HEK293 (cell line): ENCODE measurements around the gene TFAP2B.

Experiments used
- CTCF ChIA-PET: fragments of 350-600 bp; formaldehyde crosslinking; extraction: SDS; loops from one replicate; lab custom pipeline; 2021; ENCODE audit warnings: antibody characterized with exemption; lab: Yijun Ruan, JAX
- POLR2A ChIA-PET: fragments of 300-600 bp; formaldehyde crosslinking; extraction: SDS; loops from one replicate; lab custom pipeline; 2020; ENCODE audit warnings: antibody characterized with exemption, inconsistent platforms; lab: Yijun Ruan, JAX
- H3K27ac ChIP-seq: fragments of 200-500 bp; sonication (Bioruptor generic); 2 replicates; pipeline ENCODE4 v1.5.1; 2014; ENCODE audit warnings: low read depth, low read length, control low read depth, inconsistent platforms; ENCODE audit errors: extremely low read depth
- H3K36me3 ChIP-seq, 2 experiments: fragments of 200-500 bp in 1 of 2; sonication (Bioruptor generic) in 1 of 2; 1 replicate in 1 of 2; 2 replicates in 1 of 2; pipeline ENCODE4 v1.5.1; 2014 to 2017; ENCODE audit warnings: inconsistent platforms in 2 of 2, low read length in 2 of 2; ENCODE audit not compliant: control insufficient read depth in 2 of 2, insufficient read depth in 1 of 2
- H3K4me1 ChIP-seq: fragments of 200-500 bp; sonication (Bioruptor generic); 2 replicates; pipeline ENCODE4 v1.5.1; 2014; ENCODE audit warnings: mild to moderate bottlenecking, low read length, inconsistent platforms; ENCODE audit not compliant: control insufficient read depth, insufficient read depth
- H3K4me3 ChIP-seq: 2 replicates; pipeline ENCODE4 v1.5.1; 2011; ENCODE audit warnings: low read depth, mild to moderate bottlenecking, control low read depth, low read length, moderate library complexity
- H3K9me3 ChIP-seq: fragments of 200-500 bp; sonication (Bioruptor generic); 2 replicates; pipeline ENCODE4 v1.5.1; 2014; ENCODE audit warnings: low read depth, low read length, inconsistent platforms; ENCODE audit not compliant: control insufficient read depth, insufficient read depth
- HOXC10 ChIP-seq: sonication (generic); formaldehyde crosslinking; IDR thresholded peaks from 2 replicates; pipeline ENCODE4 v1.8.1; 2023; ENCODE audit warnings: mild to moderate bottlenecking, missing genetic modification reagents
- PATZ1 ChIP-seq: fragments of 450-650 bp; formaldehyde crosslinking; IDR thresholded peaks from 2 replicates; pipeline ENCODE4 v1.5.1; 2016; ENCODE audit warnings: missing biosample characterization, missing genetic modification characterization
- TSHZ1 ChIP-seq: fragments of 450-650 bp; formaldehyde crosslinking; IDR thresholded peaks from 2 replicates; pipeline ENCODE4 v1.5.1; 2016; ENCODE audit warnings: missing biosample characterization, missing genetic modification characterization, borderline replicate concordance
- ZBTB17 ChIP-seq: fragments of 450-650 bp; formaldehyde crosslinking; IDR thresholded peaks from 2 replicates; pipeline ENCODE4 v1.5.1; 2016; ENCODE audit warnings: missing biosample characterization, missing genetic modification characterization
- ZNF10 ChIP-seq: fragments of 450-650 bp; formaldehyde crosslinking; IDR thresholded peaks from 2 replicates; pipeline ENCODE4 v1.5.1; 2017; ENCODE audit warnings: missing biosample characterization, missing genetic modification characterization
- ZNF302 ChIP-seq: fragments of 450-650 bp; formaldehyde crosslinking; IDR thresholded peaks from 2 replicates; pipeline ENCODE4 v1.5.1; 2016; ENCODE audit warnings: missing biosample characterization, missing genetic modification characterization, low read depth
- ZNF350 ChIP-seq: fragments of 450-650 bp; formaldehyde crosslinking; IDR thresholded peaks from 2 replicates; pipeline ENCODE4 v1.5.0; 2017; ENCODE audit warnings: missing biosample characterization, mild to moderate bottlenecking, missing genetic modification characterization
- ZNF521 ChIP-seq: fragments of 450-650 bp; formaldehyde crosslinking; IDR thresholded peaks from 2 replicates; pipeline ENCODE4 v1.5.1; 2017; ENCODE audit warnings: missing biosample characterization, mild to moderate bottlenecking, missing genetic modification characterization
- ZNF704 ChIP-seq: fragments of 450-650 bp; formaldehyde crosslinking; IDR thresholded peaks from 2 replicates; pipeline ENCODE4 v1.5.1; 2016; ENCODE audit warnings: missing biosample characterization, missing genetic modification characterization
- TF ChIP-seq, protein P1 (sequence below): fragments of 450-650 bp; formaldehyde crosslinking; IDR thresholded peaks from 2 replicates; pipeline ENCODE4 v1.5.1; 2017; ENCODE audit warnings: missing biosample characterization, missing genetic modification characterization
- TF ChIP-seq, protein P2 (sequence below): fragments of 450-650 bp; formaldehyde crosslinking; IDR thresholded peaks from 2 replicates; pipeline ENCODE4 v1.5.1; 2016; ENCODE audit warnings: missing biosample characterization, missing genetic modification characterization

The TFAP2B gene

GRCh38 chr6:50848989-50849795 lies 30.5 kb downstream of the TFAP2B start:
- H3K4me3 ChIP-seq, result no peak overlapping the region
- CTCF ChIA-PET, result interaction anchor here (0.6 to 0.7 kb wide), 2 partner anchors 33 to 1075 kb away, joined by 3 to 4 read pairs; no protein-coding TSS in a partner anchor

GRCh38 chr6:50849796-50850180 lies 31.1 kb downstream of the TFAP2B start:
- Histone ChIP-seq H3K9me3 (no peaks in the 10 kb centered on the region), H3K4me1 (no peaks in the 10 kb centered on the region), H3K36me3 (no peaks in the 10 kb centered on the region), H3K4me3 (peak overlapping the region; percentile 25), H3K27ac (no peak overlapping the region)
- ChIA-PET CTCF (no interaction called here), POLR2A (no interaction called here)
- TF ChIP-seq ZNF10 (no peak), ZNF704 (no peak), ZBTB17 (tag by site-specific recombination) (no peak), ZNF521 (tag by site-specific recombination) (no peak), ZNF350 (tag by site-specific recombination) (no peak), ZNF302 (tag by site-specific recombination) (no peak)
- TF ChIP-seq, protein P1, sequence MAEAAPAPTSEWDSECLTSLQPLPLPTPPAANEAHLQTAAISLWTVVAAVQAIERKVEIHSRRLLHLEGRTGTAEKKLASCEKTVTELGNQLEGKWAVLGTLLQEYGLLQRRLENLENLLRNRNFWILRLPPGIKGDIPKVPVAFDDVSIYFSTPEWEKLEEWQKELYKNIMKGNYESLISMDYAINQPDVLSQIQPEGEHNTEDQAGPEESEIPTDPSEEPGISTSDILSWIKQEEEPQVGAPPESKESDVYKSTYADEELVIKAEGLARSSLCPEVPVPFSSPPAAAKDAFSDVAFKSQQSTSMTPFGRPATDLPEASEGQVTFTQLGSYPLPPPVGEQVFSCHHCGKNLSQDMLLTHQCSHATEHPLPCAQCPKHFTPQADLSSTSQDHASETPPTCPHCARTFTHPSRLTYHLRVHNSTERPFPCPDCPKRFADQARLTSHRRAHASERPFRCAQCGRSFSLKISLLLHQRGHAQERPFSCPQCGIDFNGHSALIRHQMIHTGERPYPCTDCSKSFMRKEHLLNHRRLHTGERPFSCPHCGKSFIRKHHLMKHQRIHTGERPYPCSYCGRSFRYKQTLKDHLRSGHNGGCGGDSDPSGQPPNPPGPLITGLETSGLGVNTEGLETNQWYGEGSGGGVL (tag by site-specific recombination), result no peak
- TF ChIP-seq, protein P2, sequence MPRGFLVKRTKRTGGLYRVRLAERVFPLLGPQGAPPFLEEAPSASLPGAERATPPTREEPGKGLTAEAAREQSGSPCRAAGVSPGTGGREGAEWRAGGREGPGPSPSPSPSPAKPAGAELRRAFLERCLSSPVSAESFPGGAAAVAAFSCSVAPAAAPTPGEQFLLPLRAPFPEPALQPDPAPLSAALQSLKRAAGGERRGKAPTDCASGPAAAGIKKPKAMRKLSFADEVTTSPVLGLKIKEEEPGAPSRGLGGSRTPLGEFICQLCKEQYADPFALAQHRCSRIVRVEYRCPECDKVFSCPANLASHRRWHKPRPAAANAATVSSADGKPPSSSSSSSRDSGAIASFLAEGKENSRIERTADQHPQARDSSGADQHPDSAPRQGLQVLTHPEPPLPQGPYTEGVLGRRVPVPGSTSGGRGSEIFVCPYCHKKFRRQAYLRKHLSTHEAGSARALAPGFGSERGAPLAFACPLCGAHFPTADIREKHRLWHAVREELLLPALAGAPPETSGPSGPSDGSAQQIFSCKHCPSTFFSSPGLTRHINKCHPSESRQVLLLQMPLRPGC (tag by site-specific recombination), result no peak

More at GRCh38 chr6:50848989-50849795, 30.5 kb downstream of the TFAP2B start:
- Histone ChIP-seq H3K9me3 (no peaks in the 10 kb centered on the region), H3K27ac (no peak overlapping the region)
- POLR2A ChIA-PET, result no interaction called here
- TF ChIP-seq PATZ1 (tag by site-specific recombination), result no peak
- TF ChIP-seq HOXC10, result no peak
- TF ChIP-seq, protein P1 (tag by site-specific recombination), result no peak
- no peak for TF ChIP-seq TSHZ1 (tag by site-specific recombination)
- TF ChIP-seq, all 188 proteins: peak for 0
- H3K36me3 ChIP-seq, result no peaks in the 10 kb centered on the region
- no peaks in the 10 kb centered on the region for H3K4me1 ChIP-seq
